GM18873 (cell line): ENCODE data around the gene LCN9.

ENCODE experiments used
- ATAC-seq: cut with Tn5 transposase; IDR thresholded peaks from one replicate; pipeline ENCODE4 v1.9.1; 2021; ENCODE audit warnings: mild to moderate bottlenecking, moderate library complexity, moderate number of reproducible peaks; ENCODE audit not compliant: unreplicated experiment, low FRiP score

Gene LCN9

GRCh38 chr9:135695036-135695435 lies 31.9 kb downstream of the LCN9 start:
- ATAC-seq, result no peak

- ATAC-seq, result no peak
These were observed 32.5 kb downstream of the LCN9 start for GRCh38 chr9:135695642-135696041.

- no peak for ATAC-seq
These were observed 33.3 kb downstream of the LCN9 start for GRCh38 chr9:135696446-135696845.

GRCh38 chr9:135697226-135697625 lies 34.1 kb downstream of the LCN9 start:
- no peak for ATAC-seq

GRCh38 chr9:135698236-135698635 lies 35.1 kb downstream of the LCN9 start:
- no peak for ATAC-seq

- no peak for ATAC-seq
These were observed 35.7 kb downstream of the LCN9 start for GRCh38 chr9:135698767-135699166.

- ATAC-seq, result no peak
These were observed 36.3 kb downstream of the LCN9 start, which contains the start of gene SOHLH1 for GRCh38 chr9:135699440-135699839. TSS of gene SOHLH1 (minus strand) at chr9:135699481. CDS start at chr9:135699467, 14 bp downstream.

GRCh38 chr9:135700525-135700924 lies 37.4 kb downstream of the LCN9 start:
- ATAC-seq, result no peak

- no peak for ATAC-seq
These were observed 38.2 kb downstream of the LCN9 start for GRCh38 chr9:135701067-135701958.

- no peak for ATAC-seq
These were observed 39.0 kb downstream of the LCN9 start, which contains the start of gene KCNT1 for GRCh38 chr9:135701959-135702721. TSS of gene KCNT1 (plus strand) at chr9:135702185. CDS start at chr9:135702259, 74 bp downstream.

- ATAC-seq, result no peak
These were observed 40.6 kb downstream of the LCN9 start for GRCh38 chr9:135703726-135704125.

- no peak for ATAC-seq
These were observed 41.4 kb downstream of the LCN9 start for GRCh38 chr9:135704483-135704882.

GRCh38 chr9:135705376-135705775 lies 42.3 kb downstream of the LCN9 start:
- no peak for ATAC-seq

GRCh38 chr9:135706288-135706687 lies 43.2 kb downstream of the LCN9 start:
- ATAC-seq, result no peak

- no peak for ATAC-seq
These were observed 44.4 kb downstream of the LCN9 start for GRCh38 chr9:135707252-135708138.

GRCh38 chr9:135708164-135708563 lies 45.1 kb downstream of the LCN9 start:
- no peak for ATAC-seq

GRCh38 chr9:135711391-135711790 lies 48.3 kb downstream of the LCN9 start:
- ATAC-seq, result no peak

GRCh38 chr9:135711881-135712280 lies 48.8 kb downstream of the LCN9 start:
- ATAC-seq, result no peak

- no peak for ATAC-seq
These were observed 49.6 kb downstream of the LCN9 start for GRCh38 chr9:135712613-135713295.
